ENCODE measurements around the gene CFAP61. TPM values are rescaled to one million over a fixed set of nuclear protein-coding genes. Genes with fewer than 3 reads are reported as not detected.
A peak's percentile ranks its signal among the peaks of the same experiment; 100 is the strongest.

Gene CFAP61
- total and polyA plus RNA-seq, 11 donors = 12.1 to 102 (median 41.8) TPM

DNA sequence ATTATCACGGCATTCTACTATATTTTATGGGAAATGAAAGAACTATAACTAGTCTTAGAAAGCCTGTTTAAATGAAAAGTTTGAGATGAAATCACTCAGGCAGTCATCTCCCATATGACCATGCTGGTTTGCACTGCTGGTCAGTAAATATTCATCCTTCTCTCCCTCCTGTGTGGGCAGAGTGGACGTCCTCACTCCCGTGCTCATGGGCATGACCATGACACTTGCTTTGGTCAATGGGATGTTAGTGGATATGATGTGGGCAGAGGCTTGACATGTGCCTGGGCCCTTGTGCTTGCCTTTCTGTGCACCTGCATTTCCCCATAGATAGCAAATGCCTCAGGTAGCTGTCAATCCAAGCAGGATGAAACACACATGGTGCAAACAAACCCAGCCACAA lies 222.5 kb downstream of the CFAP61 start:
- Histone ChIP-seq H3K27ac (no peak overlapping the region), H3K4me3 (no peak overlapping the region), H3K27me3 (peaks cover 0 to 5% (median 0%) of the 10 kb centered on the region in 9 donors), H3K9me3 (no peaks in the 10 kb centered on the region), H3K4me1 (peaks cover 0 to 18% (median 7%) of the 10 kb centered on the region in 12 donors), H3K36me3 (no peaks in the 10 kb centered on the region)
- intact Hi-C loops (cut with DNase I) = no loop called here
- TF ChIP-seq, protein P1, sequence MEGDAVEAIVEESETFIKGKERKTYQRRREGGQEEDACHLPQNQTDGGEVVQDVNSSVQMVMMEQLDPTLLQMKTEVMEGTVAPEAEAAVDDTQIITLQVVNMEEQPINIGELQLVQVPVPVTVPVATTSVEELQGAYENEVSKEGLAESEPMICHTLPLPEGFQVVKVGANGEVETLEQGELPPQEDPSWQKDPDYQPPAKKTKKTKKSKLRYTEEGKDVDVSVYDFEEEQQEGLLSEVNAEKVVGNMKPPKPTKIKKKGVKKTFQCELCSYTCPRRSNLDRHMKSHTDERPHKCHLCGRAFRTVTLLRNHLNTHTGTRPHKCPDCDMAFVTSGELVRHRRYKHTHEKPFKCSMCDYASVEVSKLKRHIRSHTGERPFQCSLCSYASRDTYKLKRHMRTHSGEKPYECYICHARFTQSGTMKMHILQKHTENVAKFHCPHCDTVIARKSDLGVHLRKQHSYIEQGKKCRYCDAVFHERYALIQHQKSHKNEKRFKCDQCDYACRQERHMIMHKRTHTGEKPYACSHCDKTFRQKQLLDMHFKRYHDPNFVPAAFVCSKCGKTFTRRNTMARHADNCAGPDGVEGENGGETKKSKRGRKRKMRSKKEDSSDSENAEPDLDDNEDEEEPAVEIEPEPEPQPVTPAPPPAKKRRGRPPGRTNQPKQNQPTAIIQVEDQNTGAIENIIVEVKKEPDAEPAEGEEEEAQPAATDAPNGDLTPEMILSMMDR (IDR thresholded peaks at IDR 0.05) = no peak
- no peak for TF ChIP-seq POLR2A (IDR thresholded peaks at IDR 0.05)
- DNase-seq (no peak), ATAC-seq (no peak)
- WGBS, 4 donors = 78 to 89% (median 85%) methylated on average over 3 of the region's 3 CpGs

DNA sequence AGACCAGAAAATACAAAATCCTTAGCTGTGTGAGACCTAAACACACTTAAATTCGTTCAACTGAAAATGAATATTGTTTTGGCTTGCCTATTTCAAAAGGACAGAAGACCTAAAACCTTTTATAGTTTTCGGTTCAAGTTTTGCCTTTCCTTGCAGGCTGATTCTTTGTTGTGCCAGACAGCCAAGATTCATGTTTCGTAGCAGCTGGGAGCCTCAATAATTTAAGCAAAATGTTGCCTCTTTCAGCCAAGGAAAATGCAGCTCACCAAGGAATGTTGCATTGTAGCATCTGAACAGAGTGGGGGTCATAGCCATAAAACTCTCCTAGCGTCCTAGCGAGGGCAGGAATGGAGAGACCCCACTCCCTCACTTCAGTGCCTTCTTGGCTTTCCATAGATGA lies 223.3 kb downstream of the CFAP61 start:
- Histone ChIP-seq H3K36me3 (no peaks in the 10 kb centered on the region), H3K9me3 (peaks cover 0 to 4% (median 0%) of the 10 kb centered on the region in 12 donors), H3K27ac (no peak overlapping the region), H3K27me3 (peaks cover 0 to 5% (median 0%) of the 10 kb centered on the region in 9 donors), H3K4me1 (peaks cover 0 to 18% (median 7%) of the 10 kb centered on the region in 12 donors), H3K4me3 (no peak overlapping the region)
- TF ChIP-seq, protein P1 (IDR thresholded peaks at IDR 0.05) = no peak
- TF ChIP-seq POLR2A (IDR thresholded peaks at IDR 0.05) = no peak
- ATAC-seq (no peak), DNase-seq (no peak)
- 67 to 79% (median 76%) methylated on average over 5 of the region's 5 CpGs for WGBS, 4 donors
- intact Hi-C loops (cut with DNase I) = no loop called here

DNA sequence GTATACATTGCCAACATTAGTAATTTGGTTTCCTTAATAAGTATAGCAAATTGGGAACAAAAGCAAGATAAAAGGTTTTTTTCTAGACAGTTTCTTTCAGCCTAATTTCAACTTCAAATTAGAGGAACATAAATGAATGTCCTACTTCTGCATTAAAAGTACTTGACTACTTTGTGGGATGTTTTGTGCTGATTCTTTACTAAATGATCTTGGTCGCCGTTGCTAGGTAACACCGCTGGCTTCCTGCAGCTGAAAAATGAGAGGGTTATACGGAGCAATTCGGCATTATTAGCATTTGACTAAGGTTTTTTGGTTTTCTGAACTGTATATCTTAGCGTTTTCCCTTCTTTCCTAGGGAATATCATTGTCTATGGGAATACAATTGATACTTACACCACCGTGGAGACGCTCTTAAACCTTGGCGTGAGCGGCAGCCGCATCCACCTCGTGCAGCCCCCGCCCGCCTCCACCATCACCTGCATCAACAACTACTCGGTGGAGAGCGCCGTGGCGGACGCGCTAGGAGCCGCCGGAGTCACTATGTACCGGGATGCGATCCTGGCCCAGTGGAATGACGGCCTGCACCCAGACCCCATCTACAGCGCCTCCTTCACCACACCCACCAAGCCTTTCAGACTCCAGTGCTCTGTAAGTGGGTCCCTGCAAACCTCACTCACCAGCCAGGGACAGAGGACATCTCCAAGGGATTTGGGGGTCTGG lies 224.6 kb downstream of the CFAP61 start:
- peak overlapping the region in 1 of 12 donors; percentile 6 for H3K4me3 ChIP-seq
- peaks cover 0 to 18% (median 7%) of the 10 kb centered on the region in 12 donors for H3K4me1 ChIP-seq
- 44 to 67% (median 61%) methylated on average over 26 of the region's 26 CpGs for WGBS, 4 donors
- peak in 1 of 5 donors; percentile 55 for DNase-seq
- H3K27me3 ChIP-seq = peaks cover 0 to 5% (median 0%) of the 10 kb centered on the region in 9 donors
- peak overlapping the region in 9 of 12 donors; percentile 17 to 85 (median 68) for H3K27ac ChIP-seq
- intact Hi-C loops (cut with DNase I) = no loop called here
- no peaks in the 10 kb centered on the region for H3K36me3 ChIP-seq
- no peak for TF ChIP-seq POLR2A (IDR thresholded peaks at IDR 0.05)
- TF ChIP-seq, protein P1 (IDR thresholded peaks at IDR 0.05) = no peak
- peak in 1 of 4 donors; percentile 4 for ATAC-seq
- H3K9me3 ChIP-seq = peaks cover 0 to 6% (median 0%) of the 10 kb centered on the region in 12 donors

DNA sequence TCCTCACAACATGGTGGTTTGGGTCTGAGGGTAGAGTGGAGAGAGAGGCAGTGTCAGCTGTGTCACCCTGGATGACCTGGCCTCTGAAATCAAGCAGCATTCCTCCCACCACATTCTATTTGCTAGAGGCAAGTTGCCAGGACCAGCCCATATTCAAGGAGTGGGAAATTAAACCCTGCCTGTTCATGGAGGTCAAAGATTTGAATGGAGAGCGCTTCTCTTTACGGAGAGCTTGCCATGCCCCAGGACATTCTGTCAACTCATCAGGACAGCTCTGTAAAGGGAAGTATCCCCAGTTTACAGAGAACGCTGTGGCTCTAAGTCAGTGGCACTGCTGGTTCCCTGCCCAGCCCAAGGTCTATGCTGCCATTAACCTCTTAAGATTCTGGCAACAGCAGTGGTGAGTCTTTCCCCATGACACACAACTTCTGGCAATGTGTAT lies 225.6 kb downstream of the CFAP61 start:
- WGBS, 4 donors = 43 to 57% (median 49%) methylated on average over 3 of the region's 3 CpGs
- peak overlapping the region in 11 of 12 donors; percentile 17 to 85 (median 59) for H3K27ac ChIP-seq
- peaks cover 0 to 18% (median 7%) of the 10 kb centered on the region in 12 donors for H3K4me1 ChIP-seq
- H3K4me3 ChIP-seq = no peak overlapping the region
- intact Hi-C loops (cut with DNase I) = no loop called here
- H3K36me3 ChIP-seq = no peaks in the 10 kb centered on the region
- H3K27me3 ChIP-seq = peaks cover 0 to 5% (median 0%) of the 10 kb centered on the region in 9 donors
- TF ChIP-seq POLR2A (IDR thresholded peaks at IDR 0.05) = no peak
- TF ChIP-seq, protein P1 (IDR thresholded peaks at IDR 0.05) = no peak
- H3K9me3 ChIP-seq = peaks cover 0 to 6% (median 0%) of the 10 kb centered on the region in 12 donors
- peak in 4 of 5 donors; percentile 40 to 67 (median 46) for DNase-seq
- ATAC-seq = peak; percentile 89 to 93 (median 92)

All from heart left ventricle (tissue), 16 donors.